Suprapubic skin (tissue), 4 donors: ENCODE measurements around the gene DENND4C. TPM values are rescaled to one million over a fixed set of nuclear protein-coding genes. Genes with fewer than 3 reads are reported as not detected.
"Not testable (repeated sequence)": the region's sequence is repeated elsewhere in the genome, so short reads cannot be mapped to it uniquely, and the experiment has no call there.

Source experiments
- DNase-seq, 2 donors: peaks; one replicate each; pipeline ENCODE4 v3.0.0-alpha.2; 2019; ENCODE audit warnings: low spot score in 2 of 2
- H3K27ac ChIP-seq: fragments of 200-600 bp; sonication (generic); one replicate; pipeline ENCODE4 v1.5.1; 2019
- H3K27me3 ChIP-seq: fragments of 200-600 bp; sonication (generic); one replicate; pipeline ENCODE4 v1.5.1; 2019
- H3K36me3 ChIP-seq: fragments of 200-600 bp; sonication (generic); one replicate; pipeline ENCODE4 v1.5.1; 2019
- H3K4me1 ChIP-seq: fragments of 200-600 bp; sonication (generic); one replicate; pipeline ENCODE4 v1.5.1; 2019
- H3K4me3 ChIP-seq: fragments of 200-600 bp; sonication (generic); one replicate; pipeline ENCODE4 v1.5.1; 2019; ENCODE audit warnings: mild to moderate bottlenecking
- H3K9me3 ChIP-seq: fragments of 200-600 bp; sonication (generic); one replicate; pipeline ENCODE4 v1.5.1; 2019
- EP300 ChIP-seq: sonication (generic); formaldehyde crosslinking; IDR thresholded peaks from one replicate; pipeline ENCODE4 v1.6.1; 2017; ENCODE audit warnings: antibody characterized with exemption
- POLR2A ChIP-seq, 2 donors: fragments of 450-650 bp; IDR thresholded peaks; one replicate each; pipeline ENCODE4 v1.6.1; 2017; ENCODE audit warnings: antibody characterized with exemption in 2 of 2, mild to moderate bottlenecking in 2 of 2, moderate library complexity in 2 of 2
- POLR2AphosphoS5 ChIP-seq, 3 donors: sonication (generic); formaldehyde crosslinking; IDR thresholded peaks; one replicate each; pipeline ENCODE4 v1.6.1; 2017; ENCODE audit warnings: antibody characterized with exemption in 3 of 3
- WGBS: methylation state at CpG from one replicate; pipeline ENCODE4 v1.1.5; 2018; 5-methylcytosine and 5-hydroxymethylcytosine counted together
- total RNA-seq, 4 donors: library from RNA; depleted of rRNA; stranded (reverse); fragments of >200 nt; gene quantifications; one replicate each; pipeline ENCODE4 v1.1.0, GENCODE V29; 2016
- TF ChIP-seq, protein P1 (sequence below), 2 donors: fragments of 200-600 bp in 1 of 2; fragments of 450-650 bp in 1 of 2; sonication (generic) in 1 of 2; IDR thresholded peaks; one replicate each; pipeline ENCODE4 v1.5.1; 2016 to 2019; ENCODE audit warnings: antibody characterized with exemption in 2 of 2, mild to moderate bottlenecking in 1 of 2, moderate library complexity in 1 of 2

The DENND4C gene
- total RNA-seq, 4 donors from 2014 or later: 69.0 to 211 (median 94.8) TPM

DNA sequence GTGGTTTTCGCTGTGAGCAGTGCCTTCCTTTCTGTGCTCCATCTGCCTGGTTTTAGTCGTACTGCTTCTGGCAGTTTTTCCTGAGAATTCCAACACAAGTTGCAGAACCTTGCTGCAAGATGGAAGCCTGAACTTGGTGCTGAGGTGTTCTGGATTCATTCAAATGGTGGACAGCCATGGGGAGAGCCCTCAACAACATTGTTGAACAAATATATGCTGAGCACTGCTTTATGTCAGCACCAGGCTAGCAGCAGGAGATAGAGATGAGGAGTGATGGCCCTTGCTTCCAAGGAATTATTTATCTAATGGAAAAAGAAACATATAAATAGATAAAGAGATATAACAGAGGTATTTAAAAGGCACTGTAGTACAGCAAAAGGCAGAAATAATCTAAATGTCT is 156.8 kb downstream of the DENND4C start:
- no peak for TF ChIP-seq POLR2A (IDR thresholded peaks at IDR 0.05)
- TF ChIP-seq EP300: no peak
- TF ChIP-seq, protein P1, sequence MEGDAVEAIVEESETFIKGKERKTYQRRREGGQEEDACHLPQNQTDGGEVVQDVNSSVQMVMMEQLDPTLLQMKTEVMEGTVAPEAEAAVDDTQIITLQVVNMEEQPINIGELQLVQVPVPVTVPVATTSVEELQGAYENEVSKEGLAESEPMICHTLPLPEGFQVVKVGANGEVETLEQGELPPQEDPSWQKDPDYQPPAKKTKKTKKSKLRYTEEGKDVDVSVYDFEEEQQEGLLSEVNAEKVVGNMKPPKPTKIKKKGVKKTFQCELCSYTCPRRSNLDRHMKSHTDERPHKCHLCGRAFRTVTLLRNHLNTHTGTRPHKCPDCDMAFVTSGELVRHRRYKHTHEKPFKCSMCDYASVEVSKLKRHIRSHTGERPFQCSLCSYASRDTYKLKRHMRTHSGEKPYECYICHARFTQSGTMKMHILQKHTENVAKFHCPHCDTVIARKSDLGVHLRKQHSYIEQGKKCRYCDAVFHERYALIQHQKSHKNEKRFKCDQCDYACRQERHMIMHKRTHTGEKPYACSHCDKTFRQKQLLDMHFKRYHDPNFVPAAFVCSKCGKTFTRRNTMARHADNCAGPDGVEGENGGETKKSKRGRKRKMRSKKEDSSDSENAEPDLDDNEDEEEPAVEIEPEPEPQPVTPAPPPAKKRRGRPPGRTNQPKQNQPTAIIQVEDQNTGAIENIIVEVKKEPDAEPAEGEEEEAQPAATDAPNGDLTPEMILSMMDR (IDR thresholded peaks at IDR 0.05): no peak
- no peak for TF ChIP-seq POLR2AphosphoS5 (IDR thresholded peaks at IDR 0.05)
- WGBS: 49% methylated on average over 2 of the region's 2 CpGs

DNA sequence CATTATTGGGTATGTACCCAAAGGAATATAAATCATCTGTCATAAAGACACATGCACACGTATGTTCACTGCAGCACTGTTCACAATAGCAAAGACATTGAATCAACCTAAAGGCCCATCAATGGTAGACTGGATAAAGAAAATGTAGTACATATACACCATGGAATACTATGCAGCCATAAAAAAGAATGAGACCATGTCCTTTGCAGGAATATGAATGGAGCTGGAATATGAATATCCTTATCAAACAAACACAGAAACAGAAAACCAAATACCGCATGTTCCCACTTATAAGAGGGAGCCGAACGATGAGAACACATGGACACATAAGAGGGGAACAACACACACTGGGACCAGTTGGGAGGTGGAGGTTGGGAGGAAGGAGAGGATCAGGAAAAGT is 159.0 kb downstream of the DENND4C start:
- H3K9me3 ChIP-seq, H3K4me3 ChIP-seq, DNase-seq, H3K27ac ChIP-seq, H3K36me3 ChIP-seq, H3K27me3 ChIP-seq, H3K4me1 ChIP-seq: not testable (repeated sequence)
- WGBS: 97% methylated on average over 4 of the region's 4 CpGs

More for the DNA sequence above, 156.8 kb downstream of the DENND4C start:
- H3K27me3 ChIP-seq: no peaks in the 10 kb centered on the region
- H3K27ac ChIP-seq: no peak overlapping the region
- no peaks in the 10 kb centered on the region for H3K9me3 ChIP-seq
- H3K36me3 ChIP-seq: no peaks in the 10 kb centered on the region
- no peak overlapping the region for H3K4me3 ChIP-seq
- no peaks in the 10 kb centered on the region for H3K4me1 ChIP-seq
- DNase-seq: no peak

DNA sequence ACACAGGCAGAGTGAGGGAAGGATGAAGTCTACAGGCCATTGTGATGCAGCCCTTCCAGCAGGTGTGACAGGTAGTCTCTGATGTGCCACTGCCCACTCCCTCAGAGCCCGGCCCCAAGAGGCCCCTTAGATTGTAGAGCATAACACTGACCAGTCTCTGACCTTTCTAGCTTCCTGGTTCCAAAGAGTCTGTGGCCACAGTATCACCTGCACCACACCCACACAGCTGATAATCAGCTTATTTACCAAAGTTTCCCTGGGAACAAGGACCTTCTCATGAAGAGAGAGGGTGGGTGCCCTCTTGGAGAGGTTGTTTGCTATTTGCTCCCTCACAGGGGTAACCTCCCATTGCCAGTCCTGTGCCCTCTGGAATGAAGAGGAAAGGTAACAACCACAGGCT is 167.4 kb downstream of the DENND4C start:
- TF ChIP-seq, protein P1 (IDR thresholded peaks at IDR 0.05): no peak
- TF ChIP-seq EP300: no peak
- TF ChIP-seq POLR2AphosphoS5 (IDR thresholded peaks at IDR 0.05): no peak
- no peak for TF ChIP-seq POLR2A (IDR thresholded peaks at IDR 0.05)
- no peaks in the 10 kb centered on the region for H3K4me1 ChIP-seq
- 64% methylated on average over 1 of the region's 1 CpG for WGBS
- H3K4me3 ChIP-seq: no peak overlapping the region
- no peaks in the 10 kb centered on the region for H3K36me3 ChIP-seq
- no peak overlapping the region for H3K27ac ChIP-seq
- H3K9me3 ChIP-seq: no peaks in the 10 kb centered on the region
- DNase-seq: no peak
- no peaks in the 10 kb centered on the region for H3K27me3 ChIP-seq

DNA sequence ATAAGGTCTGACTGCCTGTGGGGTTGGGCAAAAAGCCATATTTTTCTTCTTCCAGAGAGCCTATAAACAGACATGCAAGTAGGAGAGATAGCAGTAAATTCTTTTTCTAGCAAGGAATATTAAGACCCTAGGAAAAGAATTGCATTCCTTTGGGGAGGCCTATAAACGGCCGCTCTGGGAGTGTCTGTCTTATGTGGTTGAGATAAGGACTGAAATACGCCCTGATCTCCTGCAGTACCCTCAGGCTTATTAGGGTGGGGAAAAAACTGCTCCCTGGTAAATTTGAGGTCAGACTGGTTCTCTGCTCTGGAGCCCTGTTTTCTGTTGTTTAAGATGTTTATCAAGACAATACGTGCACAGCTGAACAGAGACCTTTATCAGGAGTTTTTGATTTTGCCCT is 172.7 kb downstream of the DENND4C start:
- H3K9me3 ChIP-seq, H3K36me3 ChIP-seq, H3K27me3 ChIP-seq, DNase-seq, H3K4me3 ChIP-seq: not testable (repeated sequence)
- WGBS: 62% methylated on average over 4 of the region's 4 CpGs
- Histone ChIP-seq H3K27ac (peak overlapping the region; percentile 81), H3K4me1 (peaks cover 16% of the 10 kb centered on the region)

DNA sequence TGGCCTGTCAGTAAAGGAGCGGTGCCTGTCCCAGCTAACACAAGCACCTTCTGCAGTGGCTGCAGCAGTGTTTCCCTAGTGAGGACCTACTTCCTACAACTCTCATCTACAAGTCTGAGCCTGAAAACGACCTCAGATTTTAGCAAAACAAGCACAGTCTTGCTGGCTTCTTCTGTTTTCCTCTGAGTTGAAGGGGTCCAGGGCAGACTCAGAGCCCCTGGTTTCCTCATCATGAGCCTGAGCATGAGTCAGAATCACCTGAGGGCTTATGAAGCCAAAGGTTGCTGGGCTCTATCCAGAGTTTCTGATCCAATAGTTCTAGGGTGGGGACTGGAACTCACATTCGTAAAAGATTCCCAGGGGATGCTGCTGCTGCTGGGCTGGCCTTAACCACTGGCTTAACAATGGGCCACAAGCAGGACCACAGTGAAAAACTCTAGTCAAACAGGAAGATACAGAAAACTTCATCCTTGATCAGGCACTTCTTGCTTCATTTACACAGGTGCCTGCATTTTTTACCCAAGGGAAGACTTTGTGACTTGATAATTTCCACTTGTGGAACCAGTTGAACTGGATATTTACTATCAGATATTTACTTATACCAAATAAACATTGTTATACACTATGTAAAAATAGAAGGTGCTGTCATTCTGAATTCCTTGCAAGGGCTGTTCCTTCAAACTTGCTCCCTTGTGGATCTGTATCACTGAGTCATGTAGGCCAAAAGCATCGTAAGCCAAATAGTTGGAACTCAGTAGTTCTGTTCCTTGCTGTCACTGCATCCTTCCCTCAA is 174.0 kb downstream of the DENND4C start:
- Histone ChIP-seq H3K9me3 (no peaks in the 10 kb centered on the region), H3K27me3 (no peaks in the 10 kb centered on the region), H3K4me3 (no peak overlapping the region), H3K4me1 (peaks cover 25% of the 10 kb centered on the region), H3K36me3 (no peaks in the 10 kb centered on the region), H3K27ac (peak overlapping the region; percentile 81)
- 49% methylated on average over 4 of the region's 4 CpGs for WGBS
- no peak for DNase-seq
- TF ChIP-seq EP300 (no peak), POLR2A (IDR thresholded peaks at IDR 0.05) (no peak), POLR2AphosphoS5 (IDR thresholded peaks at IDR 0.05) (no peak)
- TF ChIP-seq, protein P1 (IDR thresholded peaks at IDR 0.05): no peak

DNA sequence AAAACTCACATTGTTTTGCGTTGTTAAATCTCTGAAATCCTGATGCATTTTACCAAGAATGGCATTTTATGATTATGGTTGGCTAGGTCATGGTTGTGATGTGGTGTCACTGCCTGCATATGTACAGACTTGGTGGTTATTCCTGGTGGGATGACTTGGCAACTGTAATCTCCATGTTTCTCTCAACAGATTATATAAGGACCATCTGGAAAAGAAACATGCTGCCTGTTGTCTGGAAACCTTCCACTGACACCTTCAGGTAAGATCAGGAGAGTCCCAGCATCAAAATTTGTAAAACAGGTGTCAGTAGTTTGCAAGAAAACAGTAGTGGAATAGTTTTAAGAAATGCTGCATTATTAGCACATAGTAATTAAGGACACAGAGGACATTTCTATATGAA is 175.3 kb downstream of the DENND4C start:
- Histone ChIP-seq H3K9me3 (no peaks in the 10 kb centered on the region), H3K27ac (peak overlapping the region; percentile 56), H3K36me3 (no peaks in the 10 kb centered on the region), H3K4me3 (no peak overlapping the region), H3K27me3 (no peaks in the 10 kb centered on the region), H3K4me1 (peaks cover 31% of the 10 kb centered on the region)
- no peak for TF ChIP-seq POLR2A (IDR thresholded peaks at IDR 0.05)
- WGBS: 83% methylated on average over 1 of the region's 1 CpG
- DNase-seq: no peak

DNA sequence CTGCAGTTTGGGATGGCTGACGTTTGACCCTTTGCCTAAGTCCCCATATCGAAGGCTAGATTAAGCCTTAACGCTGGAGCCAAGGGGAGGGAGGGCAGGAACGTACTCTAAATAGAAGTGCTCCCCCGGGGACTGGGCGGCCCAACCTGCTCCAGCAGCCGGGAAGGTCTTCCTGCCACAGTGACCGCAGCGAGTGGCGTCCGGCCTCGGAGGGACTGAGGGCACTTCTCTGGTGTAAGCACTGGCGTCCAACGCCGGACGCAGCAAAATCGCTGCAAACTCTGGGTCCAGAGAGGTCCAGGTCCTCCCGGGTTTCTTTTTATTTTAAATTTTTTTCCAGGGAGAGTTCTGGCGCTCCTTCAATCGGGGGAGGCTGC is 177.8 kb downstream of the DENND4C start:
- peak overlapping the region; percentile 90 for H3K27ac ChIP-seq
- DNase-seq: peak; percentile 83 to 84
- WGBS: 11% methylated on average over 20 of the region's 20 CpGs
- peaks cover 31% of the 10 kb centered on the region for H3K4me1 ChIP-seq
- peak overlapping the region; percentile 91 for H3K4me3 ChIP-seq
- no peaks in the 10 kb centered on the region for H3K9me3 ChIP-seq
- no peaks in the 10 kb centered on the region for H3K36me3 ChIP-seq
- TF ChIP-seq POLR2A (IDR thresholded peaks at IDR 0.05) (no peak), EP300 (no peak), POLR2AphosphoS5 (IDR thresholded peaks at IDR 0.05) (no peak)
- TF ChIP-seq, protein P1 (IDR thresholded peaks at IDR 0.05): no peak
- no peaks in the 10 kb centered on the region for H3K27me3 ChIP-seq
